ENCODE data around the gene ABHD12B. TPM values are rescaled to one million over a fixed set of nuclear protein-coding genes. Genes with fewer than 3 reads are reported as not detected.

Gene ABHD12B
- total and polyA plus RNA-seq, 2 of the 13 experiments (the other 11 are each of a cell fraction or from before 2014, with no cell fraction given), result not detected

DNA sequence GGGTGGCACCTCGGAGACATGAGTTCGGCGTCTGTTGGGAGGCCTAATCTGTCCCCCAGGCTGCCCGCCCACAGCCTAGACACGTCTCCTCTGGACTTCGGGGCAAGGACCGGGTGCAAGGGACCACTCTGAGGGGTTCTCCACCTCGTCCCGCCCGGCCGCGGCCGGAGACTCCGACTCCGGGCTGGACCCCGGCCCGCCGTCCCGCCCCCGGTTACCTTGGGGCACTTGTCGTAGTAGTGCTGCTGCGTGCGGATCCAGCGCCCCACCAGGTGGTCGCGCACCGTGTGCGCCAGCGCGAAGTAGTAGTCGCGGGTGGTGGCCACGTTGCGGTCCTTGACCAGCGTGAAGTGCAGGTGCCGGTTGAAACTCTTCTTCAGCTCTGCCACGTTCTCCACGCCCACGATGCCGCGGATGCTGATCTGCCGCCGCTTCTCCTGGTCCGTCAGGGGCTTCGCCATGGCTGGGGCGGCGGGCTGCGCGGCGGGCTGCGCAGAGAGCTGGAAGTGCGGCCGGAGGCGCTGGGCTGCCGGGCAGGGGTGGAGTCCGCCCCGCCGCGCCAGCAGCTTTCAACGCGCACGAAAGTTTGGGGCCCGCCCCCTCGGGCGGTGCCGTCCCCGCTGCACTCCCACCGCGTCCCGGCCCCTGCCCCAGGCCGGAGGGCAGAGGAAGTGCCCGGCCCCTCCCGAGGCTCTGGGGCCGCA lies 72.2 kb downstream of the ABHD12B start, which contains the start of gene PYGL (continued):
- TF ChIP-seq CENPT (CRISPR knock-in tag; IDR thresholded peaks at IDR 0.05; ENCODE audit: low read depth) (no peak), HDAC1 (CRISPR knock-in tag; IDR thresholded peaks at IDR 0.05) (peak; percentile 75), ZNF18 (CRISPR knock-in tag; IDR thresholded peaks at IDR 0.05; ENCODE audit: insufficient replicate concordance) (peak; percentile 30), ZBTB21 (CRISPR knock-in tag; IDR thresholded peaks at IDR 0.05) (no peak), CENPX (CRISPR knock-in tag; IDR thresholded peaks at IDR 0.05) (no peak), MAF1 (CRISPR knock-in tag; IDR thresholded peaks at IDR 0.05; ENCODE audit: borderline replicate concordance) (peak; percentile 16; the same call in 1 of the 2 replicates), KDM5A (IDR thresholded peaks at IDR 0.05; ENCODE audit: borderline replicate concordance, low read length) (no peak), CCDC6 (CRISPR knock-in tag; IDR thresholded peaks at IDR 0.05) (peak; percentile 17; the same call in 1 of the 2 replicates), ZNF850 (CRISPR knock-in tag; conservative IDR thresholded peaks at IDR 0.05) (0 out of 2 replicates have a peak, but pooled peaks have one; percentile 70), HNRNPL (IDR thresholded peaks at IDR 0.05; ENCODE audit: low read depth, low read length) (peak; percentile 27; the same call in 1 of the 2 replicates), ZNF800 (CRISPR knock-in tag; IDR thresholded peaks at IDR 0.05) (peak; percentile 60; the same call in 1 of the 2 replicates), FOSL1 (CRISPR knock-in tag; IDR thresholded peaks at IDR 0.05; ENCODE audit: borderline replicate concordance) (no peak), ZNF343 (CRISPR knock-in tag; IDR thresholded peaks at IDR 0.05) (peak; percentile 53), NFRKB (IDR thresholded peaks at IDR 0.05) (no peak), ZFY (CRISPR knock-in tag; IDR thresholded peaks at IDR 0.05) (peak; percentile 59), HOXA9 (CRISPR knock-in tag; IDR thresholded peaks at IDR 0.05; ENCODE audit: borderline replicate concordance) (peak; percentile 66; the same call in 1 of the 2 replicates), DNMT3B (CRISPR knock-in tag; conservative IDR thresholded peaks at IDR 0.05) (no peak), ZNF546 (CRISPR knock-in tag; conservative IDR thresholded peaks at IDR 0.05) (no peak), RBM22 (optimal IDR thresholded peaks at IDR 0.05; ENCODE audit: low read length) (no peak)
- TF ChIP-seq, protein P1, sequence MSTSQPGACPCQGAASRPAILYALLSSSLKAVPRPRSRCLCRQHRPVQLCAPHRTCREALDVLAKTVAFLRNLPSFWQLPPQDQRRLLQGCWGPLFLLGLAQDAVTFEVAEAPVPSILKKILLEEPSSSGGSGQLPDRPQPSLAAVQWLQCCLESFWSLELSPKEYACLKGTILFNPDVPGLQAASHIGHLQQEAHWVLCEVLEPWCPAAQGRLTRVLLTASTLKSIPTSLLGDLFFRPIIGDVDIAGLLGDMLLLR (CRISPR knock-in tag; IDR thresholded peaks at IDR 0.05), result peak; percentile 93
- TF ChIP-seq, protein P2, sequence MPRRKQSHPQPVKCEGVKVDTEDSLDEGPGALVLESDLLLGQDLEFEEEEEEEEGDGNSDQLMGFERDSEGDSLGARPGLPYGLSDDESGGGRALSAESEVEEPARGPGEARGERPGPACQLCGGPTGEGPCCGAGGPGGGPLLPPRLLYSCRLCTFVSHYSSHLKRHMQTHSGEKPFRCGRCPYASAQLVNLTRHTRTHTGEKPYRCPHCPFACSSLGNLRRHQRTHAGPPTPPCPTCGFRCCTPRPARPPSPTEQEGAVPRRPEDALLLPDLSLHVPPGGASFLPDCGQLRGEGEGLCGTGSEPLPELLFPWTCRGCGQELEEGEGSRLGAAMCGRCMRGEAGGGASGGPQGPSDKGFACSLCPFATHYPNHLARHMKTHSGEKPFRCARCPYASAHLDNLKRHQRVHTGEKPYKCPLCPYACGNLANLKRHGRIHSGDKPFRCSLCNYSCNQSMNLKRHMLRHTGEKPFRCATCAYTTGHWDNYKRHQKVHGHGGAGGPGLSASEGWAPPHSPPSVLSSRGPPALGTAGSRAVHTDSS (CRISPR knock-in tag; conservative IDR thresholded peaks at IDR 0.05), result 0 out of 2 replicates have a peak, but pooled peaks have one; percentile 59
